Peyer's patch (tissue), 4 donors: ENCODE measurements around the gene TRPC1.

Source experiments
- POLR2A ChIP-seq, 2 donors: fragments of 450-650 bp; IDR thresholded peaks; one replicate each; pipeline ENCODE4 v1.5.1; 2017; ENCODE audit warnings: antibody characterized with exemption in 2 of 2, mild to moderate bottlenecking in 2 of 2, moderate library complexity in 2 of 2
- TF ChIP-seq, protein P1 (sequence below), 6 experiments: fragments of 450-650 bp in 4 of 6; fragments of 200-600 bp in 2 of 6; sonication (generic) in 1 of 6; IDR thresholded peaks; one replicate each; pipeline ENCODE4 v1.5.1; 2017 to 2019; ENCODE audit warnings: antibody characterized with exemption in 6 of 6, mild to moderate bottlenecking in 3 of 6, moderate library complexity in 1 of 6

- TF ChIP-seq, protein P1, sequence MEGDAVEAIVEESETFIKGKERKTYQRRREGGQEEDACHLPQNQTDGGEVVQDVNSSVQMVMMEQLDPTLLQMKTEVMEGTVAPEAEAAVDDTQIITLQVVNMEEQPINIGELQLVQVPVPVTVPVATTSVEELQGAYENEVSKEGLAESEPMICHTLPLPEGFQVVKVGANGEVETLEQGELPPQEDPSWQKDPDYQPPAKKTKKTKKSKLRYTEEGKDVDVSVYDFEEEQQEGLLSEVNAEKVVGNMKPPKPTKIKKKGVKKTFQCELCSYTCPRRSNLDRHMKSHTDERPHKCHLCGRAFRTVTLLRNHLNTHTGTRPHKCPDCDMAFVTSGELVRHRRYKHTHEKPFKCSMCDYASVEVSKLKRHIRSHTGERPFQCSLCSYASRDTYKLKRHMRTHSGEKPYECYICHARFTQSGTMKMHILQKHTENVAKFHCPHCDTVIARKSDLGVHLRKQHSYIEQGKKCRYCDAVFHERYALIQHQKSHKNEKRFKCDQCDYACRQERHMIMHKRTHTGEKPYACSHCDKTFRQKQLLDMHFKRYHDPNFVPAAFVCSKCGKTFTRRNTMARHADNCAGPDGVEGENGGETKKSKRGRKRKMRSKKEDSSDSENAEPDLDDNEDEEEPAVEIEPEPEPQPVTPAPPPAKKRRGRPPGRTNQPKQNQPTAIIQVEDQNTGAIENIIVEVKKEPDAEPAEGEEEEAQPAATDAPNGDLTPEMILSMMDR (IDR thresholded peaks at IDR 0.05): no peak
- no peak for TF ChIP-seq POLR2A (IDR thresholded peaks at IDR 0.05)
Measured at GRCh38 chr3:142754494-142754893, 30.7 kb downstream of the TRPC1 start.
